Astrocyte of the cerebellum (primary cell): ENCODE results near the gene CTNS.

ENCODE experiments used
- DNase-seq: peaks from one replicate; pipeline ENCODE4 v3.0.0-alpha.2; 2011; ENCODE audit warnings: low read depth
- H3K4me3 ChIP-seq: 2 replicates; pipeline ENCODE4 v1.5.1; 2011; ENCODE audit warnings: mild to moderate bottlenecking, low read depth, low read length, moderate library complexity
- in situ Hi-C: cut with HindIII; loops from 2 replicates; pipeline ENCODE4 v1.10.0; 2017; ENCODE audit warnings: low sequenced_read_pairs
- TF ChIP-seq, protein P1 (sequence below): IDR thresholded peaks from 2 replicates; pipeline ENCODE4 v1.5.1; 2012; ENCODE audit warnings: low read length, low read depth, moderate library complexity, mild to moderate bottlenecking; ENCODE audit errors: missing control alignments

Gene CTNS

DNA sequence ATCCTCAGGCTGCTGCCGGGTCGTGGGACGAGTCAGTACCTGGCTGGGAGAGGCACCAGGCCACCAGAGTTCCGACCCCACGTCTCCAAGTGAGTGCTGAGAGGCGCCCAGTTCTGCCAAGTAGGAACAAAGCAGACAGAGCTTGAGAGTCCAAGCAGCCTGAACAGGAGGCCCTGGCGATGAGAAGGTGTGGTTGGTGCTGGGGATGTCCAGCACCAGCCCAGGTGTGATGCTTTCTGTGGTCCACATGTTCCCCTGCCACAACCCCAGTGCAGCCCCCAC is 21.0 kb downstream of the CTNS start:
- no peak overlapping the region for H3K4me3 ChIP-seq
- in situ Hi-C loops, result no loop called here
- no peak for DNase-seq
- TF ChIP-seq, protein P1, sequence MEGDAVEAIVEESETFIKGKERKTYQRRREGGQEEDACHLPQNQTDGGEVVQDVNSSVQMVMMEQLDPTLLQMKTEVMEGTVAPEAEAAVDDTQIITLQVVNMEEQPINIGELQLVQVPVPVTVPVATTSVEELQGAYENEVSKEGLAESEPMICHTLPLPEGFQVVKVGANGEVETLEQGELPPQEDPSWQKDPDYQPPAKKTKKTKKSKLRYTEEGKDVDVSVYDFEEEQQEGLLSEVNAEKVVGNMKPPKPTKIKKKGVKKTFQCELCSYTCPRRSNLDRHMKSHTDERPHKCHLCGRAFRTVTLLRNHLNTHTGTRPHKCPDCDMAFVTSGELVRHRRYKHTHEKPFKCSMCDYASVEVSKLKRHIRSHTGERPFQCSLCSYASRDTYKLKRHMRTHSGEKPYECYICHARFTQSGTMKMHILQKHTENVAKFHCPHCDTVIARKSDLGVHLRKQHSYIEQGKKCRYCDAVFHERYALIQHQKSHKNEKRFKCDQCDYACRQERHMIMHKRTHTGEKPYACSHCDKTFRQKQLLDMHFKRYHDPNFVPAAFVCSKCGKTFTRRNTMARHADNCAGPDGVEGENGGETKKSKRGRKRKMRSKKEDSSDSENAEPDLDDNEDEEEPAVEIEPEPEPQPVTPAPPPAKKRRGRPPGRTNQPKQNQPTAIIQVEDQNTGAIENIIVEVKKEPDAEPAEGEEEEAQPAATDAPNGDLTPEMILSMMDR, result no peak

DNA sequence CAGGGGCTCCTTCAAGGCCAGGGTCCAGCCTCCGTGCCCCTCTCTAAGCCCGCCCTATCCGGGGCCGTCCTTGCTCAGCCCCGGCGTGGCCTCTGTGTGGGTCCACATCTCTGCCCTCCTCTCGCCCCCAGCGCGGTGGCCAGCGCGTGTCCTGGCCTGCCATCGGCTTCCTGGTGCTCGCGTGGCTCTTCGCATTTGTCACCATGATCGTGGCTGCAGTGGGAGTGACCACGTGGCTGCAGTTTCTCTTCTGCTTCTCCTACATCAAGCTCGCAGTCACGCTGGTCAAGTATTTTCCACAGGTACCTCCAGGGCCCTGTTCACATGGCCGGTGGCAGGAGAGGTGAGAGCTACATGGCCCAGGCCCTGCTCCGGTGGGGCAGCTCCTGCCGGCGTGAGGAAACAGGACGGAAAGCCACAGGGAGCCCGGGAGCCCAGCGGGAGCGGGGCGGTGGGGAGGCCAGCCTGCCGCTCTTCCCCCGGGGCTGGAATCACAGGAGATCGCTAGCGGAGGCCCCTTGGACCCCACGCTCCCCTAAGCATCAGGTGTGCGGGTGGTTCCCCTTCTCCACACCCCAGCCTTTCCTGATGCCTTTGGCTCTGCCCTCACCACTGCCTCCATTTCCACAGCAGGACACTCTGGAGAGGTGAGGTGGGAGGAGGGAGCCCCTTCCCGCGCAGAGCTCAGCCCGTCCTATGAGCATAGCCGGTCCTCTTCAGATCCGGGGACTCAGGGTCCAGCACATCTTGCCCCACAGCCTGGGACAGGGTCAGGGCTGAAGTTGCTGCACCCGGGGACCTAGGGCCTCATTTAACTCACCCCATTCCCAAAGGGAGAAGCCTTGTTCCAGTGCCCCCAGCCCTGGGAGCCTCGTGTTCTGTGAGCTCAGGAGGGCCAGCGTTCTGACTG is 21.6 kb downstream of the CTNS start:
- TF ChIP-seq, protein P1, result no peak

DNA sequence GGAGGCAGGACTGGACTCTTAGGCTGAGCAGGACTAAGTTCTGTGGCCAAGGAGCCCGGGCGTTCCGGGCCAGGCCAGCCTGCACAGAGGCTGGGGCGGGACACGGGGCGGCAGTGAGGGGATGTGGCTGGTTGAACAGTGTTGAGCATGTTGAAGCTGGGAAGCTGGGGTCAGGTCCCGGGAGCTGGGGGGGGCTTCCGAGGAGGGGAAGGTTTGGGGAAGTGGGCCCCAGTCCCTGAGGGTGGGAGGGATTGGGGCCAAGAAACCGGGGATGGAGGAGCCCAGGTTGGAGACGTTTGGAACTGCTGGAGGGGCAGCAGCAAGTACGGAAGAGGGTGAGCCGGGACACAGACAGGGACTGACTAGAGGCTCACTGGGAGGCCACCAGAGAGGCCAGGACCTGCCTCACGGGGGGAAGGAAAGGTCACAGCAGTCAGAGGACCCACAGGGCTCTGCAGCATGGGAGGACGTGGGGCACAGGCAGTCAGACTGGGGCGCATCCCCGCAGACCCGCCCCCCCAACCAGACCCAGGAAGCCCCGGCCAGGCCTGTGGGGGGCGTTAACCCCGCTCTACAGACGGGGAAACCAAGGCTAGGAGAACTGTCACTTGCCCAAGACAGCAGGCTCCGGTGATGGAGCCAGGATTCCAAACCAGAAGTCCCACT is 22.4 kb downstream of the CTNS start:
- no peak overlapping the region for H3K4me3 ChIP-seq
- no peak for DNase-seq
- in situ Hi-C loops, result no loop called here
- TF ChIP-seq, protein P1, result no peak

More for the DNA sequence above, 21.6 kb downstream of the CTNS start:
- H3K4me3 ChIP-seq, result no peak overlapping the region
- in situ Hi-C loops, result no loop called here
- no peak for DNase-seq

DNA sequence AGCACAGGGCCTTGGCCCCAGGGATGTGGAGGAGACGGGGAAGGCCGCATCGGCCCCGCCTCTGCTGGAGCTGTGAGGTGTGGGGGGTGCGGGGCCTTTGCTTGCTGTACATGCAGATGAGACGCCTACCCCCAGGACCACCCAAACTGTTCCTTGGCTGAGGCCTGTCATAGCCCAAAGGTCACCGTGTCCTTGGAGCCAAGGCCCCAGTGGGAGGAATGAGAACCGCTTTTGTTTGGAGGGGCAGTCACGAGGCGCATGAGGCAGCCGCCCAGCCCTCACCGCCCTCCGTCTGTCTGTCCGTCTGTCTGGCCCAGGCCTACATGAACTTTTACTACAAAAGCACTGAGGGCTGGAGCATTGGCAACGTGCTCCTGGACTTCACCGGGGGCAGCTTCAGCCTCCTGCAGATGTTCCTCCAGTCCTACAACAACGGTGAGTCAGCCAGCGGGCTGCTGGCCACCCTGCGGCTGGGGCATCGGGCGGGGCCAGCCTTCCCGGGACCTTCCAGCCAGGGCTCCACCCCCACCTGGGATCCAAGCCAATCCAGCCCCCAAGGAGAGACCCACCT is 23.1 kb downstream of the CTNS start:
- TF ChIP-seq, protein P1, result peak; percentile 10
- no peak overlapping the region for H3K4me3 ChIP-seq
- DNase-seq, result peak; percentile 81
- in situ Hi-C loops, result no loop called here

DNA sequence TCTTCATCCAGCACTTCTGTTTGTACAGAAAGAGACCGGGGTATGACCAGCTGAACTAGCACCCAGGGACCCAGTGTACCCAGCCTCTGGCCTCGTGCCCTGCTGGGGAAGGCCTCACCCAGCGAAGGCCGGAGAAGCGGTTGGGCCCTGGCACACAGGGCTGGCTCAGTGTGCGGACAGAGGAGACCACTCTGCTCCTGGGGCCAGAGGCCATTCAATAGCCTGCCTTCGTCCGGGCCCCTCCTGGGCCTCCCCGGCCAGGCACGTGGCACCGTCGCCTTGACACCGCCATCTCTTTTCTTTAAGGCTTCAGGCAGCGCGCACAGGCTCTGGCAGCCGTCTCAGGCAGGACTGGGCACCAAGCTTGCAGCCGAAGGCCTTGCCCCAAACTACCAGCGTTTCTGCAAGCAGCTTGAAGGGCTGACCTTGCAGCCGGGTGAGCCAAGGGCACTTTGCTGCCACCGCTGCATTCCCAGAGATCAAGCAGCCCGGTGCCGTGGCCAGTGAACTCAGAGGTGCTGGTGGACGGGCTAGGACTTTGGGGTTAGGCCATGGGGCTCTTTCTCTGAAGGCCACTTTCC is 23.8 kb downstream of the CTNS start:
- H3K4me3 ChIP-seq, result no peak overlapping the region
- no peak for DNase-seq
- in situ Hi-C loops, result no loop called here
- TF ChIP-seq, protein P1, result no peak
